ENCODE results near the gene UMOD.

Gene UMOD

GRCh38 chr16:20396846-20397467 lies 44.4 kb upstream of the UMOD start:
- DNase-seq (ENCODE audit: low read depth), result no peak
- no peak for TF ChIP-seq CTCF (conservative IDR thresholded peaks at IDR 0.05; ENCODE audit: low read depth, low read length)
- no peak overlapping the region for H3K4me3 ChIP-seq (ENCODE audit: low read depth, low read length)

- no peak overlapping the region for H3K4me3 ChIP-seq (ENCODE audit: low read depth, low read length)
- TF ChIP-seq CTCF (conservative IDR thresholded peaks at IDR 0.05; ENCODE audit: low read depth, low read length), result no peak
- DNase-seq (ENCODE audit: low read depth), result no peak
Measured at GRCh38 chr16:20395946-20396345, 43.4 kb upstream of the UMOD start.

GRCh38 chr16:20393801-20394577 lies 41.5 kb upstream of the UMOD start:
- DNase-seq (ENCODE audit: low read depth), result no peak
- no peak overlapping the region for H3K4me3 ChIP-seq (ENCODE audit: low read depth, low read length)
- no peak for TF ChIP-seq CTCF (conservative IDR thresholded peaks at IDR 0.05; ENCODE audit: low read depth, low read length)

- no peak for DNase-seq (ENCODE audit: low read depth)
- no peak for TF ChIP-seq CTCF (conservative IDR thresholded peaks at IDR 0.05; ENCODE audit: low read depth, low read length)
- H3K4me3 ChIP-seq (ENCODE audit: low read depth, low read length), result no peak overlapping the region
Measured at GRCh38 chr16:20391045-20391444, 38.5 kb upstream of the UMOD start.

GRCh38 chr16:20388854-20389253 lies 36.3 kb upstream of the UMOD start:
- no peak for TF ChIP-seq CTCF (conservative IDR thresholded peaks at IDR 0.05; ENCODE audit: low read depth, low read length)
- no peak overlapping the region for H3K4me3 ChIP-seq (ENCODE audit: low read depth, low read length)
- no peak for DNase-seq (ENCODE audit: low read depth)

GRCh38 chr16:20387978-20388377 lies 35.5 kb upstream of the UMOD start:
- no peak for TF ChIP-seq CTCF (conservative IDR thresholded peaks at IDR 0.05; ENCODE audit: low read depth, low read length)
- H3K4me3 ChIP-seq (ENCODE audit: low read depth, low read length), result no peak overlapping the region
- no peak for DNase-seq (ENCODE audit: low read depth)
